DOHH2 (cell line): ENCODE measurements around the gene AMOT.

Experiments
- EZH2phosphoT487 ChIP-seq: fragments of 200-600 bp; sonication (generic); IDR thresholded peaks from 2 replicates; pipeline ENCODE4 v1.6.1; 2017; ENCODE audit warnings: borderline replicate concordance, mild to moderate bottlenecking, antibody characterized with exemption, low read length, moderate library complexity, mixed read lengths
- TF ChIP-seq, protein P1 (sequence below): fragments of 200-600 bp; sonication (generic); IDR thresholded peaks from one replicate; pipeline ENCODE4 v1.5.1; 2014; ENCODE audit warnings: antibody characterized with exemption, mild to moderate bottlenecking, low read depth, low read length; ENCODE audit not compliant: poor library complexity, severe bottlenecking

DNA sequence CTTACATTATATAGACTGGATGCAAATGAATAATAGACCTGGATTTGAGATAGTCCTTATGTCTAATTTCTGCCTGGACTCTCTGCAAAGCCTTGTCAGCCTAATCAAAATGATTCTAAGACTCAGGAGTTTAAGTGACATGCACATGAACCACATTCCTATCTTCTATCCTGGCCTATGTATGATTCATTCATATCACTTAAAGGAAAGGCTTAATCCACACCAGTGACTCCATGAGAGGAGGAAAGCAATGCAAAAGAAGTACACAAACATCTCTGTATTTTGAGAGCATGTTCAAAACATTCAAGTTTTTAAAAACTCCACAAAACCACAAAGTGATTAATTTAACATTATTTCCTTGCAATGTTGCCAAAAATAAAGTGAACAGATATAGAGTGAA lies 14.6 kb downstream of the AMOT start:
- TF ChIP-seq, protein P1, sequence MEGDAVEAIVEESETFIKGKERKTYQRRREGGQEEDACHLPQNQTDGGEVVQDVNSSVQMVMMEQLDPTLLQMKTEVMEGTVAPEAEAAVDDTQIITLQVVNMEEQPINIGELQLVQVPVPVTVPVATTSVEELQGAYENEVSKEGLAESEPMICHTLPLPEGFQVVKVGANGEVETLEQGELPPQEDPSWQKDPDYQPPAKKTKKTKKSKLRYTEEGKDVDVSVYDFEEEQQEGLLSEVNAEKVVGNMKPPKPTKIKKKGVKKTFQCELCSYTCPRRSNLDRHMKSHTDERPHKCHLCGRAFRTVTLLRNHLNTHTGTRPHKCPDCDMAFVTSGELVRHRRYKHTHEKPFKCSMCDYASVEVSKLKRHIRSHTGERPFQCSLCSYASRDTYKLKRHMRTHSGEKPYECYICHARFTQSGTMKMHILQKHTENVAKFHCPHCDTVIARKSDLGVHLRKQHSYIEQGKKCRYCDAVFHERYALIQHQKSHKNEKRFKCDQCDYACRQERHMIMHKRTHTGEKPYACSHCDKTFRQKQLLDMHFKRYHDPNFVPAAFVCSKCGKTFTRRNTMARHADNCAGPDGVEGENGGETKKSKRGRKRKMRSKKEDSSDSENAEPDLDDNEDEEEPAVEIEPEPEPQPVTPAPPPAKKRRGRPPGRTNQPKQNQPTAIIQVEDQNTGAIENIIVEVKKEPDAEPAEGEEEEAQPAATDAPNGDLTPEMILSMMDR: no peak
- no peak for TF ChIP-seq EZH2phosphoT487
